Activated T-helper 17 cell treated with anti-CD3 and anti-CD28 coated beads, Interleukin-2, amount 50 U/mL, for 72 hours (primary cell): ENCODE results near the gene YY1AP1. TPM values are rescaled to one million over a fixed set of nuclear protein-coding genes. Genes with fewer than 3 reads are reported as not detected.
"Not testable (repeated sequence)": the region's sequence is repeated elsewhere in the genome, so short reads cannot be mapped to it uniquely, and the experiment has no call there.

ENCODE experiments used
- ATAC-seq: fragments of 150-1000 bp; cut with Tn5 transposase; replicated peaks from 2 replicates; pipeline ENCODE4 v1.10.0; 2021; ENCODE audit warnings: mild to moderate bottlenecking, moderate library complexity
- H3K27ac Mint-ChIP-seq: one replicate; pipeline ENCODE4 v1.8.0; 2022; ENCODE audit warnings: mixed read lengths
- H3K27me3 Mint-ChIP-seq: one replicate; pipeline ENCODE4 v1.8.0; 2022; ENCODE audit warnings: mixed read lengths
- H3K36me3 Mint-ChIP-seq: one replicate; pipeline ENCODE4 v1.8.0; 2022; ENCODE audit warnings: low read depth, mild to moderate bottlenecking, mixed read lengths
- H3K4me1 Mint-ChIP-seq: one replicate; pipeline ENCODE4 v1.8.0; 2022; ENCODE audit warnings: mixed read lengths
- H3K4me3 Mint-ChIP-seq: one replicate; pipeline ENCODE4 v1.8.0; 2022; ENCODE audit warnings: mild to moderate bottlenecking, mixed read lengths
- H3K9me3 Mint-ChIP-seq: one replicate; pipeline ENCODE4 v1.8.0; 2022; ENCODE audit warnings: mixed read lengths
- total RNA-seq, 2 donors: library from RNA; stranded (reverse); gene quantifications; one replicate each; pipeline ENCODE4 v1.2.3, GENCODE V29; 2022

The YY1AP1 gene
- total RNA-seq, 2 donors from 2014 or later, result 69.5 to 75.7 TPM

- H3K36me3 Mint-ChIP-seq, result peaks cover 94% of the 10 kb centered on the region
- not testable (repeated sequence) for H3K4me3 Mint-ChIP-seq, ATAC-seq
Measured at GRCh38 chr1:155678992-155679391, 9.6 kb downstream of the YY1AP1 start.

GRCh38 chr1:155678027-155678426 is 10.5 kb downstream of the YY1AP1 start:
- ATAC-seq, result no peak
- no peak overlapping the region for H3K27ac Mint-ChIP-seq
- peaks cover 89% of the 10 kb centered on the region for H3K36me3 Mint-ChIP-seq
- H3K9me3 Mint-ChIP-seq, result no peaks in the 10 kb centered on the region
- H3K4me1 Mint-ChIP-seq, result no peaks in the 10 kb centered on the region
- no peaks in the 10 kb centered on the region for H3K27me3 Mint-ChIP-seq
- H3K4me3 Mint-ChIP-seq, result no peak overlapping the region

More at GRCh38 chr1:155678992-155679391, 9.6 kb downstream of the YY1AP1 start:
- not testable (repeated sequence) for H3K4me1 Mint-ChIP-seq, H3K27me3 Mint-ChIP-seq, H3K9me3 Mint-ChIP-seq, H3K27ac Mint-ChIP-seq

GRCh38 chr1:155673003-155673402 is 15.6 kb downstream of the YY1AP1 start:
- H3K9me3 Mint-ChIP-seq, result no peaks in the 10 kb centered on the region
- H3K4me1 Mint-ChIP-seq, result no peaks in the 10 kb centered on the region
- peaks cover 95% of the 10 kb centered on the region for H3K36me3 Mint-ChIP-seq
- H3K27me3 Mint-ChIP-seq, result no peaks in the 10 kb centered on the region
- no peak for ATAC-seq
- H3K27ac Mint-ChIP-seq, result no peak overlapping the region
- H3K4me3 Mint-ChIP-seq, result no peak overlapping the region

- H3K4me1 Mint-ChIP-seq, result no peaks in the 10 kb centered on the region
- H3K27ac Mint-ChIP-seq, result no peak overlapping the region
- ATAC-seq, result no peak
- H3K9me3 Mint-ChIP-seq, result no peaks in the 10 kb centered on the region
- H3K4me3 Mint-ChIP-seq, result no peak overlapping the region
- peaks cover 95% of the 10 kb centered on the region for H3K36me3 Mint-ChIP-seq
- no peaks in the 10 kb centered on the region for H3K27me3 Mint-ChIP-seq
Measured at GRCh38 chr1:155671750-155672149, 16.8 kb downstream of the YY1AP1 start.

- Mint-ChIP-seq H3K4me3 (no peak overlapping the region), H3K36me3 (peaks cover 95% of the 10 kb centered on the region), H3K9me3 (no peaks in the 10 kb centered on the region), H3K27me3 (no peaks in the 10 kb centered on the region), H3K27ac (no peak overlapping the region), H3K4me1 (no peaks in the 10 kb centered on the region)
- no peak for ATAC-seq
Measured at GRCh38 chr1:155669233-155670162, 19.1 kb downstream of the YY1AP1 start.

GRCh38 chr1:155661239-155661638 is 27.3 kb downstream of the YY1AP1 start:
- peaks cover 86% of the 10 kb centered on the region for H3K36me3 Mint-ChIP-seq
- not testable (repeated sequence) for H3K27ac Mint-ChIP-seq, H3K4me1 Mint-ChIP-seq, H3K27me3 Mint-ChIP-seq, H3K4me3 Mint-ChIP-seq, H3K9me3 Mint-ChIP-seq, ATAC-seq

- Mint-ChIP-seq H3K27ac (no peak overlapping the region), H3K27me3 (no peaks in the 10 kb centered on the region), H3K9me3 (no peaks in the 10 kb centered on the region), H3K4me3 (no peak overlapping the region), H3K4me1 (no peaks in the 10 kb centered on the region), H3K36me3 (peaks cover 48% of the 10 kb centered on the region)
- no peak for ATAC-seq
Measured at GRCh38 chr1:155657463-155657862, 31.1 kb downstream of the YY1AP1 start.

GRCh38 chr1:155652951-155653350 is 35.6 kb downstream of the YY1AP1 start:
- Mint-ChIP-seq H3K9me3 (no peaks in the 10 kb centered on the region), H3K4me1 (no peaks in the 10 kb centered on the region), H3K27ac (no peak overlapping the region), H3K36me3 (peaks cover 3% of the 10 kb centered on the region), H3K27me3 (no peaks in the 10 kb centered on the region), H3K4me3 (no peak overlapping the region)
- no peak for ATAC-seq

- Mint-ChIP-seq H3K36me3 (no peaks in the 10 kb centered on the region), H3K4me1 (no peaks in the 10 kb centered on the region), H3K4me3 (no peak overlapping the region), H3K27ac (no peak overlapping the region), H3K27me3 (no peaks in the 10 kb centered on the region), H3K9me3 (no peaks in the 10 kb centered on the region)
- no peak for ATAC-seq
Measured at GRCh38 chr1:155651861-155652661, 36.5 kb downstream of the YY1AP1 start.

- no peak for ATAC-seq
- Mint-ChIP-seq H3K4me1 (no peaks in the 10 kb centered on the region), H3K4me3 (no peak overlapping the region), H3K27me3 (no peaks in the 10 kb centered on the region), H3K36me3 (no peaks in the 10 kb centered on the region), H3K9me3 (no peaks in the 10 kb centered on the region), H3K27ac (no peak overlapping the region)
Measured at GRCh38 chr1:155650231-155650757, 38.3 kb downstream of the YY1AP1 start.

GRCh38 chr1:155649676-155650075 is 38.9 kb downstream of the YY1AP1 start:
- H3K36me3 Mint-ChIP-seq, result no peaks in the 10 kb centered on the region
- no peak for ATAC-seq
- H3K9me3 Mint-ChIP-seq, result no peaks in the 10 kb centered on the region
- H3K27ac Mint-ChIP-seq, result no peak overlapping the region
- no peaks in the 10 kb centered on the region for H3K4me1 Mint-ChIP-seq
- H3K4me3 Mint-ChIP-seq, result no peak overlapping the region
- no peaks in the 10 kb centered on the region for H3K27me3 Mint-ChIP-seq

GRCh38 chr1:155648207-155649147 is 40.1 kb downstream of the YY1AP1 start:
- Mint-ChIP-seq H3K27me3 (no peaks in the 10 kb centered on the region), H3K36me3 (no peaks in the 10 kb centered on the region), H3K27ac (peak overlapping the region; percentile 40), H3K4me1 (no peaks in the 10 kb centered on the region), H3K9me3 (no peaks in the 10 kb centered on the region), H3K4me3 (no peak overlapping the region)
- peak; percentile 60 for ATAC-seq

- Mint-ChIP-seq H3K27ac (no peak overlapping the region), H3K36me3 (no peaks in the 10 kb centered on the region), H3K9me3 (peaks cover 5% of the 10 kb centered on the region), H3K4me1 (no peaks in the 10 kb centered on the region), H3K27me3 (no peaks in the 10 kb centered on the region), H3K4me3 (no peak overlapping the region)
- no peak for ATAC-seq
Measured at GRCh38 chr1:155646307-155646706, 42.3 kb downstream of the YY1AP1 start.

GRCh38 chr1:155645648-155646047 is 42.9 kb downstream of the YY1AP1 start:
- Mint-ChIP-seq H3K36me3 (no peaks in the 10 kb centered on the region), H3K9me3 (peaks cover 5% of the 10 kb centered on the region), H3K27ac (no peak overlapping the region), H3K4me3 (no peak overlapping the region), H3K4me1 (no peaks in the 10 kb centered on the region), H3K27me3 (no peaks in the 10 kb centered on the region)
- no peak for ATAC-seq
